Neuronal stem cell (in vitro differentiated cells): ENCODE measurements around the gene SOCS1.

Experiments
- DNase-seq: peaks from one replicate; pipeline ENCODE4 v3.0.0-alpha.2; 2013; ENCODE audit warnings: low spot score
- H2AFZ ChIP-seq: one replicate; pipeline ENCODE4 v1.6.1; 2013; ENCODE audit warnings: mild to moderate bottlenecking, low read length, inconsistent platforms
- H2AK5ac ChIP-seq: 2 replicates; pipeline ENCODE4 v1.6.1; 2013; ENCODE audit warnings: low read depth, mild to moderate bottlenecking, inconsistent platforms, low read length, moderate library complexity, mixed read lengths
- H2BK120ac ChIP-seq: 2 replicates; pipeline ENCODE4 v1.6.1; 2013; ENCODE audit warnings: low read depth, mild to moderate bottlenecking, inconsistent platforms, low read length, moderate library complexity, mixed read lengths
- H2BK12ac ChIP-seq: one replicate; pipeline ENCODE4 v1.6.1; 2013; ENCODE audit warnings: low read length, inconsistent platforms
- H2BK15ac ChIP-seq: 2 replicates; pipeline ENCODE4 v1.6.1; 2013; ENCODE audit warnings: mild to moderate bottlenecking, low read length, inconsistent platforms, mixed read lengths
- H2BK5ac ChIP-seq: one replicate; pipeline ENCODE4 v1.6.1; 2013; ENCODE audit warnings: inconsistent platforms, mild to moderate bottlenecking, low read length, moderate library complexity
- H3K14ac ChIP-seq: one replicate; pipeline ENCODE4 v1.6.1; 2013; ENCODE audit warnings: low read length, inconsistent platforms
- H3K18ac ChIP-seq: 2 replicates; pipeline ENCODE4 v1.6.1; 2013; ENCODE audit warnings: low read length, inconsistent platforms
- H3K23ac ChIP-seq: 2 replicates; pipeline ENCODE4 v1.6.1; 2013; ENCODE audit warnings: low read depth, mild to moderate bottlenecking, mixed read lengths, low read length, inconsistent platforms; ENCODE audit not compliant: poor library complexity
- H3K27ac ChIP-seq: replicated peaks from 3 replicates; pipeline ENCODE4 v1.5.1; 2013; ENCODE audit warnings: low read length, inconsistent platforms
- H3K27me3 ChIP-seq, 3 experiments: 2 replicates each; pipeline ENCODE4 v1.6.1; 2013; ENCODE audit warnings: low read length in 3 of 3, mild to moderate bottlenecking in 2 of 3, inconsistent platforms in 1 of 3, low read depth in 1 of 3, mixed read lengths in 1 of 3, moderate library complexity in 1 of 3; ENCODE audit not compliant: control insufficient read depth in 3 of 3, insufficient read depth in 3 of 3
- H3K36me3 ChIP-seq, 2 donors: replicated peaks in 1 of 2; 2 replicates each; pipeline ENCODE4 v1.6.1; 2013; ENCODE audit warnings: low read length in 2 of 2; ENCODE audit not compliant: control insufficient read depth in 2 of 2, insufficient read depth in 2 of 2
- H3K4ac ChIP-seq: 2 replicates; pipeline ENCODE4 v1.6.1; 2013; ENCODE audit warnings: inconsistent platforms, mild to moderate bottlenecking, low read length, moderate library complexity
- H3K4me1 ChIP-seq, 2 donors: 1 replicate in 1 of 2; 2 replicates in 1 of 2; pipeline ENCODE4 v1.6.1; 2013; ENCODE audit warnings: low read length in 2 of 2, low read depth in 1 of 2; ENCODE audit not compliant: control insufficient read depth in 2 of 2, insufficient read depth in 1 of 2
- H3K4me2 ChIP-seq: one replicate; pipeline ENCODE4 v1.6.1; 2013; ENCODE audit warnings: mild to moderate bottlenecking, low read length, inconsistent platforms; ENCODE audit not compliant: insufficient read depth, poor library complexity, severe bottlenecking
- H3K4me3 ChIP-seq, 2 donors: 2 replicates each; pipeline ENCODE4 v1.5.1; 2013; ENCODE audit warnings: low read length in 2 of 2, mild to moderate bottlenecking in 2 of 2, inconsistent platforms in 1 of 2, moderate library complexity in 1 of 2
- H3K79me1 ChIP-seq: one replicate; pipeline ENCODE4 v1.6.1; 2013; ENCODE audit warnings: low read depth, mild to moderate bottlenecking, inconsistent platforms, low read length, moderate library complexity
- H3K9ac ChIP-seq: one replicate; pipeline ENCODE4 v1.6.1; 2013; ENCODE audit warnings: mild to moderate bottlenecking, low read depth, low read length, inconsistent platforms; ENCODE audit not compliant: poor library complexity
- H3K9me3 ChIP-seq, 2 donors: replicated peaks in 1 of 2; 2 replicates each; pipeline versions ENCODE3 to v1.6.1; 2013; ENCODE audit warnings: low read length in 2 of 2, mild to moderate bottlenecking in 2 of 2, inconsistent platforms in 1 of 2, low read depth in 1 of 2, mixed read lengths in 1 of 2, moderate library complexity in 1 of 2; ENCODE audit not compliant: control insufficient read depth in 2 of 2, insufficient read depth in 1 of 2
- H4K8ac ChIP-seq: one replicate; pipeline ENCODE4 v1.6.1; 2013; ENCODE audit warnings: low read depth, mild to moderate bottlenecking, inconsistent platforms, low read length, moderate library complexity
- H4K91ac ChIP-seq: one replicate; pipeline ENCODE4 v1.6.1; 2013; ENCODE audit warnings: low read length, low read depth, mild to moderate bottlenecking, inconsistent platforms; ENCODE audit not compliant: poor library complexity
- WGBS, 2 donors: extraction: QIAGEN DNeasy Blood & Tissue Kit; methylation state at CpG; one replicate each; pipeline ENCODE4 v1.1.7; 2013; ENCODE audit warnings: missing lambda C conversion rate in 2 of 2, mixed read lengths in 1 of 2; ENCODE audit not compliant: insufficient read length in 2 of 2, insufficient replicate concordance in 1 of 2; ENCODE audit errors: extremely low coverage in 2 of 2; 5-methylcytosine and 5-hydroxymethylcytosine counted together

Gene SOCS1

GRCh38 chr16:11254913-11255736 lies 879 bp downstream of the SOCS1 start:
- no CpG with 5 or more reads among the region's 105 CpGs for WGBS, 2 donors
- Histone ChIP-seq H2BK15ac (peak overlapping the region; percentile 84), H3K27ac (no peak overlapping the region)

GRCh38 chr16:11253995-11254912 lies 1.8 kb downstream of the SOCS1 start:
- Histone ChIP-seq H3K36me3 (peaks cover 0 to 18% of the 10 kb centered on the region in 2 donors), H3K27ac (no peak overlapping the region), H4K91ac (no peak overlapping the region), H3K4me1 (peaks cover 7 to 8% of the 10 kb centered on the region in 2 donors), H2BK5ac (peak overlapping the region; percentile 49), H3K9ac (peak overlapping the region; percentile 74), H2AK5ac (peak overlapping the region; percentile 53), H4K8ac (no peak overlapping the region), H3K14ac (peak overlapping the region; percentile 82), H3K79me1 (no peaks in the 10 kb centered on the region), H2BK120ac (peak overlapping the region; percentile 79), H3K4me2 (peak overlapping the region; percentile 95), H3K9me3 (no peaks in the 10 kb centered on the region), H3K4ac (no peak overlapping the region), H2BK15ac (peak overlapping the region; percentile 84), H3K27me3 (peaks cover 0 to 18% (median 0%) of the 10 kb centered on the region in 3 experiments), H3K18ac (peak overlapping the region; percentile 96), H3K4me3 (peak overlapping the region; percentile 78 to 83), H2BK12ac (no peak overlapping the region), H2AFZ (peak overlapping the region; percentile 95), H3K23ac (peak overlapping the region; percentile 97)
- WGBS, 2 donors, result no CpG with 5 or more reads among the region's 29 CpGs
- DNase-seq, result no peak

More at GRCh38 chr16:11254913-11255736, 879 bp downstream of the SOCS1 start:
- Histone ChIP-seq H2AK5ac (peak overlapping the region; percentile 53), H3K4ac (no peak overlapping the region), H3K14ac (peak overlapping the region; percentile 82), H3K9me3 (no peaks in the 10 kb centered on the region), H3K4me1 (peaks cover 7 to 8% of the 10 kb centered on the region in 2 donors), H4K8ac (peak overlapping the region; percentile 88), H2BK120ac (peak overlapping the region; percentile 79), H3K23ac (peak overlapping the region; percentile 97), H2BK12ac (peak overlapping the region; percentile 60), H3K27me3 (peaks cover 0 to 18% (median 0%) of the 10 kb centered on the region in 3 experiments), H3K79me1 (no peaks in the 10 kb centered on the region), H3K4me3 (peak overlapping the region; percentile 78 to 83), H3K9ac (peak overlapping the region; percentile 85), H2BK5ac (peak overlapping the region; percentile 49), H2AFZ (peak overlapping the region; percentile 95), H3K4me2 (peak overlapping the region; percentile 95), H4K91ac (no peak overlapping the region), H3K18ac (peak overlapping the region; percentile 96), H3K36me3 (peaks cover 0 to 18% of the 10 kb centered on the region in 2 donors)
- DNase-seq, result peak; percentile 42

GRCh38 chr16:11253009-11253994 lies 2.7 kb downstream of the SOCS1 start:
- H3K23ac ChIP-seq, result peak overlapping the region; percentile 20
- H2BK120ac ChIP-seq, result no peak overlapping the region
- H3K4ac ChIP-seq, result no peak overlapping the region
- no peak overlapping the region for H4K91ac ChIP-seq
- no CpG with 5 or more reads among the region's 5 CpGs for WGBS, 2 donors
- H2BK15ac ChIP-seq, result no peak overlapping the region
- peaks cover 0 to 18% of the 10 kb centered on the region in 2 donors for H3K36me3 ChIP-seq
- no peak overlapping the region for H2AFZ ChIP-seq
- H3K18ac ChIP-seq, result no peak overlapping the region
- H3K4me1 ChIP-seq, result peaks cover 7 to 8% of the 10 kb centered on the region in 2 donors
- no peak overlapping the region for H3K4me2 ChIP-seq
- H3K9me3 ChIP-seq, result no peaks in the 10 kb centered on the region
- peak overlapping the region; percentile 24 for H2BK12ac ChIP-seq
- H3K79me1 ChIP-seq, result no peaks in the 10 kb centered on the region
- no peak overlapping the region for H3K27ac ChIP-seq
- no peak overlapping the region for H4K8ac ChIP-seq
- no peak for DNase-seq
- H3K27me3 ChIP-seq, result peaks cover 0 to 18% (median 0%) of the 10 kb centered on the region in 3 experiments
- no peak overlapping the region for H3K14ac ChIP-seq
- H2BK5ac ChIP-seq, result no peak overlapping the region
- no peak overlapping the region for H2AK5ac ChIP-seq
- H3K4me3 ChIP-seq, result no peak overlapping the region
- H3K9ac ChIP-seq, result no peak overlapping the region
